Loucy (cell line): ENCODE results near the gene PLOD3.
"Not testable (repeated sequence)": the region's sequence is repeated elsewhere in the genome, so short reads cannot be mapped to it uniquely, and the experiment has no call there.

Source experiments
- H2AFZ ChIP-seq: fragments of 200-600 bp; sonication (generic); 2 replicates; pipeline ENCODE4 v1.6.0; 2016; ENCODE audit warnings: antibody characterized with exemption, mild to moderate bottlenecking, low read length, moderate library complexity
- H3F3A ChIP-seq: fragments of 200-600 bp; 2 replicates; pipeline ENCODE4 v1.6.0; 2016; ENCODE audit warnings: antibody characterized with exemption, low read depth, mild to moderate bottlenecking
- H3K27me3 ChIP-seq: fragments of 200-600 bp; sonication (generic); 2 replicates; pipeline ENCODE4 v1.6.1; 2014; ENCODE audit warnings: low read length, mild to moderate bottlenecking; ENCODE audit not compliant: insufficient read depth, poor library complexity, severe bottlenecking
- H3K36me3 ChIP-seq: fragments of 200-600 bp; sonication (generic); 2 replicates; pipeline ENCODE4 v1.6.1; 2016; ENCODE audit warnings: low read length; ENCODE audit not compliant: insufficient read depth
- H3K4me1 ChIP-seq: fragments of 200-600 bp; sonication (generic); 2 replicates; pipeline ENCODE4 v1.5.1; 2014; ENCODE audit warnings: low read length, mild to moderate bottlenecking; ENCODE audit not compliant: insufficient read depth, poor library complexity, severe bottlenecking
- H3K4me2 ChIP-seq: fragments of 200-600 bp; sonication (generic); 2 replicates; pipeline ENCODE4 v1.6.0; 2014; ENCODE audit warnings: antibody characterized with exemption, low read length, low read depth, mild to moderate bottlenecking; ENCODE audit not compliant: poor library complexity, severe bottlenecking
- H3K4me3 ChIP-seq: fragments of 200-600 bp; sonication (generic); 2 replicates; pipeline ENCODE4 v1.5.1; 2014; ENCODE audit warnings: low read length, mild to moderate bottlenecking, mixed read lengths; ENCODE audit not compliant: poor library complexity, severe bottlenecking
- H3K79me2 ChIP-seq: fragments of 200-600 bp; sonication (generic); 2 replicates; pipeline ENCODE4 v1.6.1; 2014; ENCODE audit warnings: low read length; ENCODE audit not compliant: insufficient read depth
- H3K9ac ChIP-seq: fragments of 200-600 bp; sonication (generic); 2 replicates; pipeline ENCODE4 v1.6.0; 2014; ENCODE audit warnings: mild to moderate bottlenecking, low read depth, low read length, moderate library complexity; ENCODE audit not compliant: poor library complexity, severe bottlenecking
- H3K9me2 ChIP-seq: fragments of 200-600 bp; sonication (generic); replicated peaks from 2 replicates; pipeline ENCODE4 v1.6.1; 2016; ENCODE audit warnings: low read depth, low read length, mixed read lengths
- H3K9me3 ChIP-seq: fragments of 200-600 bp; sonication (generic); 2 replicates; pipeline ENCODE4 v1.6.1; 2014; ENCODE audit warnings: mild to moderate bottlenecking, antibody characterized with exemption, low read length, low read depth; ENCODE audit not compliant: insufficient read depth
- H4K20me1 ChIP-seq: fragments of 200-600 bp; sonication (generic); 2 replicates; pipeline ENCODE4 v1.6.0; 2014; ENCODE audit warnings: antibody characterized with exemption, low read length, mild to moderate bottlenecking; ENCODE audit not compliant: insufficient read depth, poor library complexity, severe bottlenecking
- EZH2phosphoT487 ChIP-seq: fragments of 200-600 bp; IDR thresholded peaks from 2 replicates; pipeline ENCODE4 v1.6.1; 2018; ENCODE audit warnings: antibody characterized with exemption, mild to moderate bottlenecking, moderate library complexity, borderline replicate concordance
- TF ChIP-seq, protein P1 (sequence below): fragments of 200-600 bp; sonication (generic); conservative IDR thresholded peaks from 2 replicates; pipeline ENCODE4 v1.5.1; 2014; ENCODE audit warnings: mild to moderate bottlenecking, antibody characterized with exemption, low read length

The PLOD3 gene

DNA sequence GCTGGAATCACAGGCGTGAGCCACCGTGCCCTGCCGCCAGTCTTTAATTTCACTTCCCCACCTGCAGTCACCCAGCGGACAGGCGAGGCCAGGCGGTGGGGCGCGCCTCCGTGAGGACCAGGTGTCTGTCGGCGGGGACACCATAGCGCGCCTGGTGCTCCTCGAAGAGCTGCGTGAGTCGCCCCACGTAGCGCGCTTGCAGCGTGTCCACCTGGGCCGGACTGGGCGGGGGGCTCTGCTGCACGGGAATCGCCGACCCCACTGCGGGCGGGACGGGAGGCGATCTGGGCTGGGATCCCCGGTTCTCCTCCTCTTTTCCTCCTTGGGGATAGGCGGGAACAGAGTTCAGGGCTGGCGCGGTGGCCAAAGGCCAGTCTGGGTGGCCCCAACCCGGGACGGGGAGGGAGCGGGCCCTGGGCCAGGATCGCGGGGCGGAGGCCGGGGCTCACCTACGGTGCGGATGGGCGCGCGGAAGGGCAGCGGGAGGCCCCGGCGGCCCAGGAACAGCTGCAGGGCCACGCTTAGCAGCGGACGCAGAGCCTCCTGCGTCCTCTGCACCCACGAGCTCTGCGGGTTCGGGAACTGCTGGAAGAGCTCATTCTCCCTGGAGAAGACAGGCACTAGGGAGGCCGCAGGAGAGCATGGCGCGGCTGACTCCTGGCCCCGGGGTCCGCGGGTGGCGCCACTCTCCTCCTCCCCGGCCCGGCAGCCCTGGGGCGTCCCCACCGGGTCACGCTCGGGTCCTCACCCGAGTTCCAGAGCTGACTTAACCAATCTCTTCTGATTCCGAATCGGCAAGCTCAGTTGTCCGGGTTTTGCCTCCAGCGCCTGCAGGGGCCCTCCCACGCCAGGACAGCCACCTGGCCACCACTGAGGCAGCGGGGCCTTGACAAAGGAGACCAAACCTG is 15.4 kb downstream of the PLOD3 start:
- Histone ChIP-seq H3K27me3 (no peaks in the 10 kb centered on the region), H3K4me2 (no peak overlapping the region), H3K79me2 (no peaks in the 10 kb centered on the region), H3K4me3 (no peak overlapping the region), H3F3A (no peaks in the 10 kb centered on the region), H3K9me3 (no peaks in the 10 kb centered on the region), H3K4me1 (no peaks in the 10 kb centered on the region), H4K20me1 (no peaks in the 10 kb centered on the region), H3K9me2 (no peaks in the 10 kb centered on the region), H3K9ac (no peak overlapping the region), H3K36me3 (no peaks in the 10 kb centered on the region), H2AFZ (no peak overlapping the region)
- TF ChIP-seq, protein P1, sequence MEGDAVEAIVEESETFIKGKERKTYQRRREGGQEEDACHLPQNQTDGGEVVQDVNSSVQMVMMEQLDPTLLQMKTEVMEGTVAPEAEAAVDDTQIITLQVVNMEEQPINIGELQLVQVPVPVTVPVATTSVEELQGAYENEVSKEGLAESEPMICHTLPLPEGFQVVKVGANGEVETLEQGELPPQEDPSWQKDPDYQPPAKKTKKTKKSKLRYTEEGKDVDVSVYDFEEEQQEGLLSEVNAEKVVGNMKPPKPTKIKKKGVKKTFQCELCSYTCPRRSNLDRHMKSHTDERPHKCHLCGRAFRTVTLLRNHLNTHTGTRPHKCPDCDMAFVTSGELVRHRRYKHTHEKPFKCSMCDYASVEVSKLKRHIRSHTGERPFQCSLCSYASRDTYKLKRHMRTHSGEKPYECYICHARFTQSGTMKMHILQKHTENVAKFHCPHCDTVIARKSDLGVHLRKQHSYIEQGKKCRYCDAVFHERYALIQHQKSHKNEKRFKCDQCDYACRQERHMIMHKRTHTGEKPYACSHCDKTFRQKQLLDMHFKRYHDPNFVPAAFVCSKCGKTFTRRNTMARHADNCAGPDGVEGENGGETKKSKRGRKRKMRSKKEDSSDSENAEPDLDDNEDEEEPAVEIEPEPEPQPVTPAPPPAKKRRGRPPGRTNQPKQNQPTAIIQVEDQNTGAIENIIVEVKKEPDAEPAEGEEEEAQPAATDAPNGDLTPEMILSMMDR = no peak
- no peak for TF ChIP-seq EZH2phosphoT487

DNA sequence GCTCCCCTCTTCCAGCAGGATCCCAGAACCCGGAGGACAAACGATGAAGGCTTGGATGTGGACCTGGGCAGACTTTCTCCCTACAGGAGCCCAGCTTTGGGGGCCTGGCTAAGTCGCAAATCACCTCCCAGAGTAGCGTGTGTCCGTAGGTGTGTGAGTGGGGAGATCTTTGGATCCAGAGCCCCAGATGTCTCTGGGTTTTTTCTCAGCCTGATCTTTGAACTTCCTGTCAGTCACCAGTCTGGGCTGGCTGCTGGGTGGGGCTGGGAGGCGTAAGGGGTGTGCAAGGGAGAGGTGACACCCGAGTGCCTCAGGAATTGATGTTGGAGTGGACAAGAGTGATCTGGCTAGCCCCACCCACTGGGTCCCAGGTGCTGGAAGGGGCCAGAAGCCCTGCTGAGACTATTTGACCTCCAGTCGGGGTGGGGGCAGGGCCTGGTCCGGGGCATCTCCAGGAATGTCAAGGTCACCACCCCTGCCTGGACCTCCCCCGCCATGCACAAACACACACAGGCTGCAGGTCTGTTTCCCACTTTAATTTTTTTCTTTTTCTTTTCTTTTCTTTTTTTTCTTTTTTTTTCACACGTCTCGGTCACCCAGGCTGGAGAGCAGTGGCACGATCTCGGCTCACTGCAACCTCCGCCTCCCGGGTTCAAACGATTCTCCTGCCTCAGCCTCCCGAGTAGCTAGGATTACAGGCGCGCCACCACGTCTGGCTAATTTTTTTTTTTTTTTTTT is 16.4 kb downstream of the PLOD3 start, which contains the start of gene MOGAT3:
Gene MOGAT3 (minus strand): TSS at position 175 of the 738 bp plus-strand sequence. CDS start 182 bp downstream, outside the sequence.
- H3K9me3 ChIP-seq = no peaks in the 10 kb centered on the region
- no peaks in the 10 kb centered on the region for H3K4me1 ChIP-seq
- H3K36me3 ChIP-seq = no peaks in the 10 kb centered on the region
- H3K4me3 ChIP-seq = no peak within 1 kb of the TSS
- no peaks in the 10 kb centered on the region for H3K9me2 ChIP-seq
- H3F3A ChIP-seq = no peaks in the 10 kb centered on the region
- no peaks in the 10 kb centered on the region for H4K20me1 ChIP-seq
- H3K27me3 ChIP-seq = no peaks in the 10 kb centered on the region
- H3K9ac ChIP-seq = no peak within 1 kb of the TSS
- no peaks in the 10 kb centered on the region for H3K79me2 ChIP-seq
- TF ChIP-seq, protein P1 = no peak
- no peak for TF ChIP-seq EZH2phosphoT487
- H3K4me2 ChIP-seq = no peak within 1 kb of the TSS
- no peak within 1 kb of the TSS for H2AFZ ChIP-seq

DNA sequence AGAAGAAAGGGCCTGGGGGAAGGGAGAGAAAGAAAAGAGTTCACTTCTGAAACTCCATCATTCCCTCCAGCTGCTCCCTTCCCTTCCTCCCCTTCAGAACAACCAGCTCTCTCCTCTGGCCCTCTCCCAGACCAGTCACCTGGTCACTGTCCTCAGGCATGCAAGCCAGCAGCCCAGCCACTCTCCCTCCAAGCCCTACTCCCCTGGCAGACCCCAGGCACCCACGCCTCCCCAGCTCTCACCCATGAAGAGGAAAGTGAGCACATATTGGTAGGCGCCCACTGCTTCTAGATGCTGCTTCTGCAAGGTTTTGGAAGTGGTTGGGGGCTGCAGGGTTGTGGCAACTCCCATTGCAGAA is 16.9 kb downstream of the PLOD3 start:
- Histone ChIP-seq H4K20me1 (no peaks in the 10 kb centered on the region), H3K27me3 (no peaks in the 10 kb centered on the region), H3K9me2 (no peaks in the 10 kb centered on the region), H3K4me1 (no peaks in the 10 kb centered on the region), H3K4me2 (no peak overlapping the region), H3K9ac (no peak overlapping the region), H3K9me3 (no peaks in the 10 kb centered on the region), H3F3A (no peaks in the 10 kb centered on the region), H2AFZ (no peak overlapping the region), H3K4me3 (no peak overlapping the region), H3K79me2 (no peaks in the 10 kb centered on the region), H3K36me3 (no peaks in the 10 kb centered on the region)
- no peak for TF ChIP-seq EZH2phosphoT487
- TF ChIP-seq, protein P1 = no peak

DNA sequence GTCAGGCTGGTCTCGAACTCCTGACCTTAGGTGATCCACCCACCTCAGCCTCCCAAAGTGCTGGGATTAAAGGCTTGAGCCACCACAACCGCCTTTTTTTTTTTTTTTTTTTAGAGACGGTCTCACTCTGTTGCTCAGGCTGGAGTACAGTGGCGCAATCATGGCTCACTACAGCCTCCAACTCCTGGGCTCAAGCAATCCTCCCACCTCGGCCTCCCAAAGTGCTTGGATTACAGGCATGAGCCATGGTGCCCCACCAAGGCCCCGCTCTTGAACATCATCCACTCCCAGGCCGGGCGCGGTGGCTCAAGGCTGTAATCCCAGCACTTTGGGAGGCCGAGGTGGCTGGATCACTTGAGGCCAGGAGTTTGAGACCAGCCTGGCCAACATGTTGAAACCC is 17.9 kb downstream of the PLOD3 start:
- H3K4me2 ChIP-seq, H2AFZ ChIP-seq, H3K9me3 ChIP-seq, H3K9me2 ChIP-seq, H3K9ac ChIP-seq, H3K36me3 ChIP-seq, H4K20me1 ChIP-seq, H3F3A ChIP-seq, H3K4me3 ChIP-seq, H3K4me1 ChIP-seq, H3K79me2 ChIP-seq, H3K27me3 ChIP-seq: not testable (repeated sequence)
